ENCODE measurements around the gene HMGXB4.

GRCh38 chr22:35333220-35333619 is 75.9 kb downstream of the HMGXB4 start:
- TF ChIP-seq SRF (IDR thresholded peaks at IDR 0.05; ENCODE audit: low read depth, low read length) (no peak), EZH2 (IDR thresholded peaks at IDR 0.05; ENCODE audit: low read depth, low read length, severe bottlenecking) (no peak), CTCF (IDR thresholded peaks at IDR 0.05; ENCODE audit: control extremely low read depth in 1 of 3, insufficient read depth in 1 of 3, low read depth in 1 of 3, low read length in 3 of 3) (no peak), E2F6 (IDR thresholded peaks at IDR 0.05) (no peak), CREB1 (IDR thresholded peaks at IDR 0.05) (no peak), JUN (IDR thresholded peaks at IDR 0.05; ENCODE audit: low read depth, low read length) (no peak), NRF1 (IDR thresholded peaks at IDR 0.05; ENCODE audit: low read depth, low read length) (no peak), GTF2F1 (IDR thresholded peaks at IDR 0.05; ENCODE audit: borderline replicate concordance, low read depth, low read length) (no peak)

Data from H1 (cell line).